Stimulated activated CD4-positive, alpha-beta T cell treated with anti-CD3 and anti-CD28 coated beads, TNF-alpha, amount 100 ng/mL, for 1 hour (primary cell): ENCODE data around the gene PSTPIP1.
A peak's percentile ranks its signal among the peaks of the same experiment; 100 is the strongest.

Experiments used
- DNase-seq, 3 donors: peaks; one replicate each; pipeline ENCODE4 v3.0.0-alpha.2; 2020; ENCODE audit warnings: low read depth in 3 of 3, low spot score in 1 of 3

PSTPIP1 gene

DNA sequence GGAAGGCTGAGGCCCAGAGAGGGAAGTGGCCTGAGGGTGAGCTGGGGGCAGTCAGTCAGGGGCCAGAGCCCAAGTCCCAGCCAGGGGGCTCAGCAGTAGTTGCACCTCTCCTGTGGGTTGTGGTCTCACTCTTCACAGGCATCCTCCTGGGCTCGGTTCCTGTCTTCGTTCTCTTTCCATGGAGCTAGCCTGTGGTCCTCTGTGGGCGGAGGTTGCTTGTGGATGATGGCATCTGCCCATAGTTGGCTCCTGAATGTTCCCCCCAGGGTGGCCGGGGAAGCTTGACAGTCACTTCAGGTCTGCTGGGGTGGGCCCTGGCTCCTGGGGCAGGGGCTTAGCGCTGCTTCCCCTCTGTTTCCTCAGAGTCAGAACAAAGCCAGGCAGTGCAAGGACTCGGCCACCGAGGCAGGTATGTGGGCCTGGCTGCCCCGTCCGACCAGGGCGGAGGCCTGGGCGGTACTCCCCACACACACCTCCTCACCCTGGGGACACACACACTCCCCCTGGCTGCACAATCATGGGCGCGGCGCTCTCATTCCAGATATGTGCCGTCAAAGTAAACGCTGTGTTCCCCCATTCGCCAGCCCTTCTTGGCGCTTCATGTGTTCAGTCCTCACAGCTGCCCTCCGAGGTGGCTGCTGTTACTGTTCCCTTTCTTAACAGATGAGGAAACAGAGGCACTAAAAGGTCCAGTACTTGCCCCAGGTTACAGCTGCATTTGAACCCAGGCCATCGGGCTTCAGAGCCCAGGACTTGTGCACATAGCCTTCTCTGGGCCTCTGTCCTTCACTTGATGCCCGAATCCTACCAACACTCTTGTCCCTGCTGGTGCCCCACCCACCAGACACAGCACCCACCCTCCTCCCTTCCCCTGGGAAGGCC lies 34.5 kb downstream of the PSTPIP1 start:
- no peak for DNase-seq

- DNase-seq = no peak
Observed at GRCh38 chr15:77030048-77030927, 35.4 kb downstream of the PSTPIP1 start.

- no peak for DNase-seq
Observed at GRCh38 chr15:77030928-77031375, 36.0 kb downstream of the PSTPIP1 start.

GRCh38 chr15:77031376-77032050 lies 36.6 kb downstream of the PSTPIP1 start:
- DNase-seq = no peak

- DNase-seq = no peak
Observed at GRCh38 chr15:77032052-77032646, 37.2 kb downstream of the PSTPIP1 start.

GRCh38 chr15:77032647-77033416 lies 37.9 kb downstream of the PSTPIP1 start:
- DNase-seq = no peak

GRCh38 chr15:77033417-77033728 lies 38.4 kb downstream of the PSTPIP1 start:
- DNase-seq = no peak

DNA sequence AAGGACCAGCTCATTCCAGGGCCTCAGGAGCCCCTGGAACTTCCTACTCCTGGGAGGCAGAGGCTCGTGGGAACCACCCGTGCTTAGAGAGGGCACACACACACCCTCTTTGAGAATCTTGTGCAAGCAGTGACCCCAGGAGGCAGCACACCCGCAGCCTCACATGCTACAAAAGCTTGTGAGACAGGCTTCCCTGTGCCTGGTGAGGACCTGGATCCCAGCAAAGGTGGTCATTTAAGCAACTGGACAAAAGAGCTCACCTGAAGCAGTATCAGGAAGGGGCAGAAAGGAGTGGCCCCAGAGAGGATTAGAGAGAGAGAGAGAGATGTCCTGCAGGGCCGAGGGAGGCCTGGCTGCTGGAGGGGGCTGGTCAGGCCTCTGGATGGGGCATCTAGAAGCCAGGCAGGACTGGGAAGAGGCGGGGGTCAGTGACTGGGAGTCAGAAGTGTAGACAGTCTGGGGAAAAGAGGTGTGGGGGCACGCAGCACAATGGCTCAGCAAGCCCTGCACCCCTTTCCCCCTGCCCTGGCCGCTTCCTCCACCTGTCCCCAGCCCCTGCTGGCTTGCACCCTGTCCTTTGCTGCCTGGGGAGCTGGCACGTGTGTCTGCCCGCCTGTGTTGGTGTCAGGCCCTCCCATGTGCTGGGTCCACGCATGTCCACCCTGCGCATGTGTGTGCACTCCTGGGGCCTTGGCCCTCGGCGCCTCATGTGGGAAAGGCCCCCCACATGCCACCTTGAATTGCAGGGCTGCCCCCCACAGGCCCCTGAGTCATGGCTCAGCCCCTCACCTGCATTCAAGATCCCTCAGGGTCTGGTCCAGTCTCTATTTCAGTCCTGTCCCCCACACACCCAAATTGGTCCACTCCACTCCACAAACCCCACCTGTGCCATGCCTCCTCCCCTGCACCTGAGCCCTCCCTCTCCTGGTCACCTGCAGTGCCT lies 39.1 kb downstream of the PSTPIP1 start:
- DNase-seq = no peak

GRCh38 chr15:77034695-77035489 lies 40.0 kb downstream of the PSTPIP1 start:
- peak in 1 of 3 donors; percentile 43 for DNase-seq

DNA sequence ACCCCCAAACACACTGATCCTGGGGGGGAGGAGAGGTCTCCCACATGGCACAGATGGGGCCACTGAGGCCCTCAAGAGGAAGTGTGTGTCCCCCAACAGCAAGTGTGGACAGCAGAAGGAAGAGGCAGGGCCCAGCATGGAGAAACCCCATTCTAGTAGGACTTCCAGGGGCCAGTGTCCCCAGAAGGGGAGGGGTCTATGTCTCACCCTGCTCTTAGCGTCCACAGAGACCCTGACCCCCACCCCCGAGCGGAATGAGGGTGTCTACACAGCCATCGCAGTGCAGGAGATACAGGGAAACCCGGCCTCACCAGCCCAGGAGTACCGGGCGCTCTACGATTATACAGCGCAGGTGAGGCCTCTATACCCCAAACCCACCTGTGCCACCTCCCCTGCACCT lies 40.7 kb downstream of the PSTPIP1 start:
- DNase-seq = no peak

DNA sequence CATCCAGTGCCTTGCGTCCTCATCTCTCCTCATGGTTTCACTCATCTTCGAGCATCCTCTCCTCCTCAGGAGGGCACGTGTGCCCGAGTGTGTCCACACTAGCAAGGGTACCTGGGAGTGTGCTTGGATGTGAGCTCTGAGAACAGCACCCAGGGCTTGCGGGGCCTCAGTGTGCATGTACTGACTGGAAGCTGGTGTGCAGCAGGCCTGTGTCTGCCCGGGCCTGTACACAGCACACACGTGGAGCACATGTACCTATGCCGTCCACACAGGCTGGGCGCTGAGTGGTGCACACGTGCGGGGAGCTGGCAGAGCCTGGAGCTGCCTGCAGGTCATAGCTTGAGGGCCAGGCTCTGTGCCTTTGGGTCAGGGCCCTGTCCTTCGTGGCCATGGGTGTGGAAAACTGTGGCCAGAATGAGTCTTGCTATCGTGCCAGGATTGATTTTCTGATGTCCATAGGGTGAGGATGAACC lies 41.1 kb downstream of the PSTPIP1 start:
- no peak for DNase-seq

GRCh38 chr15:77036537-77037387 lies 41.8 kb downstream of the PSTPIP1 start:
- no peak for DNase-seq

- DNase-seq = no peak
Observed at GRCh38 chr15:77037388-77038209, 42.7 kb downstream of the PSTPIP1 start.

- no peak for DNase-seq
Observed at GRCh38 chr15:77038312-77039216, 43.6 kb downstream of the PSTPIP1 start.

DNA sequence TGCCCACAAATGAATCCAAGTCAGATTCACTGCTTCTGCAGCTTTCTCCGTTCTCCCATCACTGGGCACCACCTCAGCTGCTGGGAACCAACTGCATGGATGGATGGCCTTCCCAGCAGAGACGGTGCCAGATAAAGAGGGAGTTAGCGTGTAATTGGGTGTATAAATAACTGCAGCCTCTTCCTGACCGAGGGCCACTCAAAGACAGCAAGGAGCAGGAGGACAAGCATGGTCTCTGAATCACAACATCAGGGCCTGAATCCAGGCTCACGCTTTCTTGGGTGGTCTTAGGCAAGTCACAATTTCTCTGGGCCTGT lies 44.2 kb downstream of the PSTPIP1 start:
- no peak for DNase-seq

DNA sequence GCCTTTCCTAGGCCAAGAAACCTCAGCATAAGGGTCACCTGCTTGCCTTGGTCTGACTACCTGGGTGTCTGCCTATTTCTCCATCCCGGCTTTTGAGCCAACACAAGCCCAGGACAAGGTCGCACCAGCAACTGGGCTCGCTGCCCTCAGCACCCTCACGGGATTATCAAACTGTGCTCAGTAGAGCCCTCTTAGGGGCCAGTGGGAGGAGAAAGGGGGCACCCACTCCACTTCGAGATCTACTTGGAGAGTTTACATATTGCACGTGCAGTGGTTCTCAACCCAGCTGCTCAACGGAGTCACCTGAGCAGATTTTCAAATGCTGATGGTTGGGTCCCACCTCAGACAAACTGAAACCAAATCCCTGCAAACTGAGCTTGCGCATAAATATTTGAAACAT lies 44.9 kb downstream of the PSTPIP1 start:
- DNase-seq = no peak
